HG02981 (cell line): ENCODE measurements around the gene WASF2.
"Not testable (repeated sequence)": the region's sequence is repeated elsewhere in the genome, so short reads cannot be mapped to it uniquely, and the experiment has no call there.

Experiments used
- ATAC-seq: cut with Tn5 transposase; IDR thresholded peaks from one replicate; pipeline ENCODE4 v1.9.1; 2021; ENCODE audit warnings: mild to moderate bottlenecking, moderate library complexity; ENCODE audit not compliant: unreplicated experiment

The WASF2 gene

GRCh38 chr1:27400082-27400962 is 89.6 kb downstream of the WASF2 start:
- no peak for ATAC-seq

DNA sequence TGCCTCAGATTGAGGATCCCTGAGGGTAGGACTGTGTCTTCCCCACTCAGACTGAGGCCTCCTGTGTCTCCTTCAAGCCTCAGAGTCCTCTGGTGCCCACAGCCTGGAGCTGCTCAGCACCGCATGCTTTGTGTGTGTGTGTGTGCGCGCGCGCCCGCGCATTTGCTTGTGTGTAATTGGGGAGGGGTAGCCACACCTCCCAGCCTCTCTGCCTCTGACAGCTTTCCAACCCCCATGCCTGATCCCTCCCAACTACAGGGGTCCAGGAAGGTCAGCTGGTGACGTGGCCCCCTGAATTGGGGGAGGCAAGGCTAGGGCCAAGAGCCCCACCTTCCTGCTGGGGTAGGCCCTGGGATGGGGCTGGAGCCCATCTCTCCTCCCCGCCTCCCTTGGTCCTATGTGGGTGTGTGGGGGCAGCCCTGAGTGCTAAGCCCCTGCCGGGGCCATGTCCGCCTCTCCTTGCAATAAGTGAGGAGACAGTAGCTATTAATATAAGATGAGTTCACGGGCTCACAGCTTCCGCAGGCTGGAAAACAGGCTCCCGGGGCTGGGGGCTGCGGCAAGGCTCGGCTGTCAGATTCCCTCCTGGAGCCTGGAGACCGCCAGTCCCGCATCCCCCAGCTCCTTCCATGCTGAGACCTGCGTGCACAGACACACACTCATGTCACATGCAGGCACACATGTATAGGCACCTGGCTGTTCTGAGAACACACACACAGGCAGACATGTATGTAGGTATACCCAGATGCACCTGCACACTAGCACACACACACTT is 90.5 kb downstream of the WASF2 start:
- no peak for ATAC-seq

- no peak for ATAC-seq
These were observed 91.4 kb downstream of the WASF2 start for GRCh38 chr1:27398405-27399149.

GRCh38 chr1:27397749-27398148 is 92.2 kb downstream of the WASF2 start:
- no peak for ATAC-seq

GRCh38 chr1:27397110-27397509 is 92.9 kb downstream of the WASF2 start:
- ATAC-seq, result no peak

GRCh38 chr1:27395441-27396195 is 94.3 kb downstream of the WASF2 start:
- ATAC-seq, result no peak

- ATAC-seq, result no peak
These were observed 95.0 kb downstream of the WASF2 start for GRCh38 chr1:27394925-27395324.

- ATAC-seq, result no peak
These were observed 95.7 kb downstream of the WASF2 start for GRCh38 chr1:27394282-27394658.

DNA sequence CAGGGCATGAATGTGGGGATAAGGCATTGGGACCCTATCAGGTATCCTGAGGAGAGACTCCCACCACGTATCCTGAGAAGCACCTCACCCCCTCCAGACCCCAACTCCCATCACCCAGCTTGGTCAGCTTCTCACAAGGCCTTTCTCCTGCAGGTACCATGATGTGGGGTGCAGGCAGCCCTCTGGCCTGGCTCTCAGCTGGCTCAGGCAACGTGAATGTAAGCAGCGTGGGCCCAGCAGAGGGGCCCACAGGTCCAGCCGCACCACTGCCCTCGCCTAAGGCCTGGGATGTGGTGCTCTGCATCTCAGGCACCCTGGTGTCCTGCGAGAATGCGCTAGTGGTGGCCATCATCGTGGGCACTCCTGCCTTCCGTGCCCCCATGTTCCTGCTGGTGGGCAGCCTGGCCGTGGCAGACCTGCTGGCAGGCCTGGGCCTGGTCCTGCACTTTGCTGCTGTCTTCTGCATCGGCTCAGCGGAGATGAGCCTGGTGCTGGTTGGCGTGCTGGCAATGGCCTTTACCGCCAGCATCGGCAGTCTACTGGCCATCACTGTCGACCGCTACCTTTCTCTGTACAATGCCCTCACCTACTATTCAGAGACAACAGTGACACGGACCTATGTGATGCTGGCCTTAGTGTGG is 96.2 kb downstream of the WASF2 start:
- no peak for ATAC-seq

DNA sequence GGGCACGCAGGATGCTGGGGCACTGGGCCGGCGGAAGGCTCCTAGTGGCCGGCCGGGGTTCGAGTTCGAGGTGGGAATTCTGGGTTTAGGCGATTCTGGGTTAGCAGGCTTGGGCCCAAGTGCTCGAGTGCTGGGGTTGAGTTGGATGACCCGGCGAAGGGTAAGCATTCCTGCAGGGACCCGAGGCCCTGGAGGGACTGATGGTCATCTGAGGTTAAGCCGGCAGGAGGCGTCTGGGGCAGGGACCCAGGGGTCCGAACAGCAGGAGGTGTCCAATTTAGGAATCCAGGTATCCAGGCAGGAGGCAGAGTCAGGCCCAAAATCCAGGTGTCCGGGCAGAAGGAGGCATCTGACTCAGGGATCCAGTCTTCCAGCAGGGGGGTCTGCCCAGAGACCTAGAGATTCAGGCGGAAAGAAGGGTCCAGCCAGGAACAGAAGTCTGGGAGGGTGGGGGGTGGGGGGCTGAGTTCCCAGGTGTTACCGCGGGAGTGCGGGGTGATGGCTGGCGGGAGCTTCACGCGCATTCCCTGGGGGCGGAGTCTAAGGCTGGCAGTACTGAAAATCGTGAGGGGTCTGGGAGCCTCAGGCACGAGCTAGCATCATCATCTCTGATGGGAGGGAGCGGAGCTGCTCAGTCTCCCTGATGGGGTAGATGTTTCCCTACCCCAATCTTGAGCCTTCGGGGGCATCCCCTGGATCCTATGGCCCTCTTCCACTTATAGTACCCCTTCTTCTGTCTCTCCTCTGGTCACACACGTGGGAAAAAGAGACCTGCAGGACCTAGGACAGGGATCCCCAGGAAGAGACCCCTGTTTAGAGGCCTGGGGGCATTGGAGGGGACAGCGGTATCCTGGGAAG is 97.0 kb downstream of the WASF2 start:
- ATAC-seq, result no peak

- peak; percentile 81 for ATAC-seq
These were observed 97.7 kb downstream of the WASF2 start, which contains the start of gene GPR3 for GRCh38 chr1:27392096-27392777. GPR3 (plus strand) TSS chr1:27392622; CDS start chr1:27393799, 1,177 bp downstream.

DNA sequence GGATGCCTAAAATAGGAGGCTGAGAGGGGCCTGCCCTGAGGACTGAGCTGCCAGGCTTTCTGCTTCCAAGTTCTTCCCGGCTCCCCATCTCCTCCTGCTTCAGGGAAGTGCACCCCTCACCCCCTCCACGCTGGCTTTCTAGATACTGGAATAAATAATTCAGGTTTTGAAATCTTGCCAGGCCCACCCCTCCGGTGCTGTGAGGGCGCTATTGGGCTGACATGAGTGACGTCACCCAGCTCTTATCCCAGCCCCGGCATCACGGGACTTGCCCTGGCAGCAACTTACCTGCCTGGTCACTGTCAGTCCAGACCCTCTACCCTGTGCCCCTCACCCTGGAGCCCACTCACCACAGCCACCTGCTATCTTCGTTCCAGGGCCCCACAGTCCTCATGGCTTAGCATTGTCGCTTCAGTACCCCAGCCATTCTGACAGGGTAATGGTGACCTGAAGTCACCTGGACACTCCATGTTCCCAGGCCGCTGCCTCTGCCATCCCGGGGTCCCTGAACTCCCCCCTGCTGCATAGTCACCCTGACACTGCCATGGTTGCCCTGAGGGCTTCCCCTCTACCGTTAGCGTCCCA is 98.4 kb downstream of the WASF2 start:
- ATAC-seq, result no peak

- no peak for ATAC-seq
These were observed 101.5 kb downstream of the WASF2 start for GRCh38 chr1:27388337-27389005.

- not testable (repeated sequence) for ATAC-seq
These were observed 105.2 kb downstream of the WASF2 start for GRCh38 chr1:27384797-27385196.

- no peak for ATAC-seq
These were observed 106.3 kb downstream of the WASF2 start for GRCh38 chr1:27383661-27384060.

DNA sequence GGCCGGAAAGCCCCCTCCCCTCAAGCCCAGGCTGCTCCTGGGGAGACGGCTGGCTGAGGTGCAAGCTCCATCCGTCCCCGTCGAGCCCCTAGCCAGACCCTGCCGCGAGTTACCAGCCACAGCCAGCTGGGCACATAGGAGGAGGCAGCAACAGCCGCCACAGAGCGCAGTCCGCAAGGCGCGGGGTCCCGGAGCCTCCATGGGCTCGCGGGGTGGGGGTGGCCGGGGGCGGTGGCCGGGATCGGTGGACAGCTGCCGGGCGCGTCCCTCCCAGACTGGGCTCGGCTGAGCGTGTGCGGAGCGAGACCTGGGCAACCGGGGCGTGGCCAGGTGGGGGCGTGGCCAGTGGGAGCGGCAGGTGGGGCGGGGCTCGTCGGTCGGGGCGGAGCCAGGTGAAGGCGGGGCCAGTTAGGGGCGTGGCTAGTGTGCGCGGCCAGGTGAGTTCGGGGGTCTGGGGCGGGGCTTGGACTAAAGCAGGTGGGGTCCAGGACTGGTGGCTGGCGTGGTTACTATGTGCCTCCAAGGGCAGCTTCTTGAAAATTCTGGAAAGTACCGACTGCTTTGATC is 106.8 kb downstream of the WASF2 start, which contains the start of gene CD164L2:
CD164L2 (minus strand) TSS at position 295 of the 567 bp plus-strand sequence; CDS start at position 201, 94 bp downstream.
- no peak for ATAC-seq
